ENCODE results near the gene SRRM5. TPM values are rescaled to one million over a fixed set of nuclear protein-coding genes. Genes with fewer than 3 reads are reported as not detected.

The SRRM5 gene
- 0.27 TPM in 1 of 2 replicates, not detected in the other for total RNA-seq
- 0.24 and 0.79 TPM in 2 replicates for polyA plus RNA-seq

DNA sequence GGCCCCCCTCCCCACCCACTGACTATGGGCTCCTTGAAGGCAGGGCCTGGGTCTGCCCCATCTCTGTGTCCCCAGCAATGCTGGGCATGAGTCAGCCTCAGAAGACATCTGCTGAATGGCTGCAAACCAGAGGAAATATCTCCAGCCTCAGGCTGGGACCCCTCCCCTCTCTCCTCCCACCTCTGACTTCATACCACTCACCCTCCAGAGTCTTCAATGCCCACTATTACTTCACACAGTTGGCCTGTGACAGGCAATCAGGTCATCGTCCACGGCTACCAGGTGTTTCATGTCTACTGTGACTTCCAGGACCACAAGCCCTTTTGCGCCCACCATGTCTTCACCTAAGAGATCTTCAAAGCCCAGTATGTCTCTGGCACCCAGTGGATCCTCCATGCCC is at the start of gene SRRM5:
SRRM5 (plus strand) TSS at position 301 of the 400 bp plus-strand sequence; CDS start at position 335, 34 bp downstream.
- Histone ChIP-seq H3K4me1 (ENCODE audit: insufficient read depth) (no peaks in the 10 kb centered on the region), H3K4me2 (no peak within 1 kb of the TSS), H2AFZ (no peak within 1 kb of the TSS), H3K9me2 (replicated peaks; ENCODE audit: insufficient read depth) (no peaks in the 10 kb centered on the region), H3K36me3 (replicated peaks; ENCODE audit: insufficient read depth, low read depth) (no peaks in the 10 kb centered on the region), H3K9me3 (ENCODE audit: low read depth) (no peaks in the 10 kb centered on the region), H3K27ac (no peak within 1 kb of the TSS), H4K20me1 (ENCODE audit: insufficient read depth, poor library complexity, severe bottlenecking) (no peaks in the 10 kb centered on the region), H3K27me3 (no peaks in the 10 kb centered on the region), H3K4me3 (no peak within 1 kb of the TSS), H3K79me2 (peaks cover 31% of the 10 kb centered on the region)
- TF ChIP-seq EZH2 (IDR thresholded peaks at IDR 0.05; ENCODE audit: borderline replicate concordance) (no peak), EZH2phosphoT487 (IDR thresholded peaks at IDR 0.05; ENCODE audit: low read depth, severe bottlenecking, unreplicated experiment) (no peak)
- TF ChIP-seq, protein P1, sequence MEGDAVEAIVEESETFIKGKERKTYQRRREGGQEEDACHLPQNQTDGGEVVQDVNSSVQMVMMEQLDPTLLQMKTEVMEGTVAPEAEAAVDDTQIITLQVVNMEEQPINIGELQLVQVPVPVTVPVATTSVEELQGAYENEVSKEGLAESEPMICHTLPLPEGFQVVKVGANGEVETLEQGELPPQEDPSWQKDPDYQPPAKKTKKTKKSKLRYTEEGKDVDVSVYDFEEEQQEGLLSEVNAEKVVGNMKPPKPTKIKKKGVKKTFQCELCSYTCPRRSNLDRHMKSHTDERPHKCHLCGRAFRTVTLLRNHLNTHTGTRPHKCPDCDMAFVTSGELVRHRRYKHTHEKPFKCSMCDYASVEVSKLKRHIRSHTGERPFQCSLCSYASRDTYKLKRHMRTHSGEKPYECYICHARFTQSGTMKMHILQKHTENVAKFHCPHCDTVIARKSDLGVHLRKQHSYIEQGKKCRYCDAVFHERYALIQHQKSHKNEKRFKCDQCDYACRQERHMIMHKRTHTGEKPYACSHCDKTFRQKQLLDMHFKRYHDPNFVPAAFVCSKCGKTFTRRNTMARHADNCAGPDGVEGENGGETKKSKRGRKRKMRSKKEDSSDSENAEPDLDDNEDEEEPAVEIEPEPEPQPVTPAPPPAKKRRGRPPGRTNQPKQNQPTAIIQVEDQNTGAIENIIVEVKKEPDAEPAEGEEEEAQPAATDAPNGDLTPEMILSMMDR (IDR thresholded peaks at IDR 0.05; ENCODE audit: poor library complexity) = no peak
- 87% methylated on average over 3 of the region's 3 CpGs for WGBS (ENCODE audit: low lambda C conversion rate, missing lambda C conversion rate)
- no peak for DNase-seq (ENCODE audit: low spot score)

DNA sequence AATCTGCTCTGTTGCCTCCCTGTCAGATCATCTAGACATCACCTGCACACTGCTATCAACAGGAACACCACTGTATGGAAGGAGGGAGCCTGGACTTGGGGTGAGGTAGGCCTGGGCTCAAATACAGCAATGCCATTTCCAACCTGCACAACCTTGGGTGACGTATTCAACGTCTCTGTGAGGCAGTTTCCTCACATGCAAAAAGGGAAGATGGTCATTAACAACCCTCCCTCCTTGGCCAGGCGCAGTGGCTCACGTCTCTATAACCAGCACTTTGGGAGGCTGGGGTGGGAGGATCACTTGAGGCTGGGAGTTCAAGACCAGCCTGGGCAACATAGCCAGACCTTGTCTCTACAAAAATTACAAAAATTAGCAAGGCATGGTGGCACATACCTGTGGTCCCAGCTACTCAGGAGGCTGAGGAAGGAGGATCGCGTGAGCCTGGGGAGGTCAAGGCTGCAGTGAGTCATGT is 49.6 kb upstream of the SRRM5 start:
- no peaks in the 10 kb centered on the region for H3K36me3 ChIP-seq (replicated peaks; ENCODE audit: insufficient read depth, low read depth)
- no peak for TF ChIP-seq EZH2 (IDR thresholded peaks at IDR 0.05; ENCODE audit: borderline replicate concordance)
- no peak for TF ChIP-seq EZH2phosphoT487 (IDR thresholded peaks at IDR 0.05; ENCODE audit: low read depth, severe bottlenecking, unreplicated experiment)
- TF ChIP-seq, protein P1 (IDR thresholded peaks at IDR 0.05; ENCODE audit: poor library complexity) = no peak
- H2AFZ ChIP-seq = no peak overlapping the region
- no peak for DNase-seq (ENCODE audit: low spot score)
- H3K79me2 ChIP-seq = peaks cover 12% of the 10 kb centered on the region
- H3K9me2 ChIP-seq (replicated peaks; ENCODE audit: insufficient read depth) = no peaks in the 10 kb centered on the region
- no peaks in the 10 kb centered on the region for H3K9me3 ChIP-seq (ENCODE audit: low read depth)
- no peak overlapping the region for H3K27ac ChIP-seq
- H3K27me3 ChIP-seq = no peaks in the 10 kb centered on the region
- no peaks in the 10 kb centered on the region for H4K20me1 ChIP-seq (ENCODE audit: insufficient read depth, poor library complexity, severe bottlenecking)
- WGBS (ENCODE audit: low lambda C conversion rate, missing lambda C conversion rate) = 98% methylated on average over 6 of the region's 6 CpGs
- no peaks in the 10 kb centered on the region for H3K4me1 ChIP-seq (ENCODE audit: insufficient read depth)
- H3K4me2 ChIP-seq = no peak overlapping the region
- no peak overlapping the region for H3K4me3 ChIP-seq

DNA sequence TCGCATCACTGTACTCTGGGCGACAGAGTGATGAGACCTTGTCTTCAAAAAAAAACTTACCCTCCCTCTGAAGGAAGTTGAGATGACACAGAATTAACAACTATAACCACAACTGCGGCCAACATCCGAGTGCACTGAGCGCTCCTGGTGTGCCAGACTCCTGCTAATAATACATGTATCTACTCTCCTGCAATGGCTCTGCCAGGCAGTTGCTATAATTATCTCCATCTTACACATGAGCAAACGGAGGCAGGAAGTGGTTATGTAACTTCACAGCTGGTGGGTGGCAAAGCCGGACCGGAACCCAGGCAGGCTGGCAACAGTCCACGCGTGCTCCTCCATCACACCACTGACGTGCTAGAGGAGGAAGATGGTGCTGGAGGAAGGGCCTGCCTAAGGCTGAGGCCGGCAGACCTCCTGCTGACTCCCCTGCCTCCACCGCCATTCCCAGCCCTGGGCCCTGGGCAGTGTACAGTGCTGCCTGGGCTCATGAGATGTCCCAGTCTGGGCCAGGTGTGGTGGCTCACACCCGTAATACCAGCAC is 49.1 kb upstream of the SRRM5 start:
- Histone ChIP-seq H3K36me3 (replicated peaks; ENCODE audit: insufficient read depth, low read depth) (no peaks in the 10 kb centered on the region), H3K4me3 (no peak overlapping the region), H3K4me1 (ENCODE audit: insufficient read depth) (no peaks in the 10 kb centered on the region), H4K20me1 (ENCODE audit: insufficient read depth, poor library complexity, severe bottlenecking) (no peaks in the 10 kb centered on the region), H3K27ac (no peak overlapping the region), H3K27me3 (no peaks in the 10 kb centered on the region), H3K9me3 (ENCODE audit: low read depth) (no peaks in the 10 kb centered on the region), H3K9me2 (replicated peaks; ENCODE audit: insufficient read depth) (no peaks in the 10 kb centered on the region), H3K4me2 (no peak overlapping the region), H2AFZ (no peak overlapping the region), H3K79me2 (peaks cover 15% of the 10 kb centered on the region)
- DNase-seq (ENCODE audit: low spot score) = no peak
- 95% methylated on average over 14 of the region's 14 CpGs for WGBS (ENCODE audit: low lambda C conversion rate, missing lambda C conversion rate)
- TF ChIP-seq, protein P1 (IDR thresholded peaks at IDR 0.05; ENCODE audit: poor library complexity) = no peak
- TF ChIP-seq EZH2phosphoT487 (IDR thresholded peaks at IDR 0.05; ENCODE audit: low read depth, severe bottlenecking, unreplicated experiment) (no peak), EZH2 (IDR thresholded peaks at IDR 0.05; ENCODE audit: borderline replicate concordance) (no peak)

All from hepatocyte (in vitro differentiated cells).